ENCODE data around the gene FCHO1.

FCHO1 gene

DNA sequence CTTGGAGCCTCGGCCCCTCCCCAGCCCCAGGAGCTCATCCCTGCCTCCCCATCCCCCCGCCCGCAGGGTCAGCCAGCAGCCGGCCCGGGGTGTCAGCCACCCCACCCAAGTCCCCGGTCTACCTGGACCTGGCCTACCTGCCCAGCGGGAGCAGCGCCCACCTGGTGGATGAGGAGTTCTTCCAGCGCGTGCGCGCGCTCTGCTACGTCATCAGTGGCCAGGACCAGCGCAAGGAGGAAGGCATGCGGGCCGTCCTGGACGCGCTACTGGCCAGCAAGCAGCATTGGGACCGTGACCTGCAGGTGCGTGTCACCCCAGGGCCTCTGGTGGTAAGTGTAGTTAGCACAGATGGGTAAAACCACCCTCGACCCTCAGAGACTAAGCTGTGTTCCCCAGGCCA lies 18.1 kb upstream of the FCHO1 start:
- no peak for DNase-seq (ENCODE audit: low spot score)

DNA sequence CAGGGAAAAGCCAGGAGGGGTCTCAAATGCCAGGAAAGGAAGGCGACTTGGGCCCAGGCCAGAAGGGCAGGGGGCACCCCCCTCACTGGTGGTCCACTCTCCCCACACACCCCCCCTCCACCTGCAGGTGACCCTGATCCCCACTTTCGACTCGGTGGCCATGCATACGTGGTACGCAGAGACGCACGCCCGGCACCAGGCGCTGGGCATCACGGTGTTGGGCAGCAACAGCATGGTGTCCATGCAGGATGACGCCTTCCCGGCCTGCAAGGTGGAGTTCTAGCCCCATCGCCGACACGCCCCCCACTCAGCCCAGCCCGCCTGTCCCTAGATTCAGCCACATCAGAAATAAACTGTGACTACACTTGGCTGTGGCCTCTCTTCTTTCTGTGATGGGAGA lies 17.1 kb upstream of the FCHO1 start:
- DNase-seq (ENCODE audit: low spot score) = no peak

DNA sequence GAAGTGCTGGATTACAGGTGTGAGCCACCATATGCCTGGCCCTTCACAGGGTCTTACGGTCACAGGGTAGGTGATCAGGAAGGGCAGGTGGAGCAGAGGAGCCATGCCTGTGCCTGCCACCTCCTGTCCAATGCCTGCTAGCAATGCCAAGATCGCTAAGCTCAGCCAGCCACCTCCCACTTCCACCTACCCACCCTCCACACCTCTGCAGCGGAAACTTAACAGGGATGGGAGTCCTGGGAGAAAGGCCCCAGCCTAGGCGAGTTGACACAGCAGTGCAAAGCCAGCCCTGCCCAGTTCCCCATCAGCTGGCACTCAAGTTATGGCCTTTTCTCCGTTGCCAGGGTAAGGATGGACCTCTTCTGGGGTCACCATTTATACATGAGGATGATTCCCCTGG lies 15.9 kb upstream of the FCHO1 start:
- no peak for DNase-seq (ENCODE audit: low spot score)

DNA sequence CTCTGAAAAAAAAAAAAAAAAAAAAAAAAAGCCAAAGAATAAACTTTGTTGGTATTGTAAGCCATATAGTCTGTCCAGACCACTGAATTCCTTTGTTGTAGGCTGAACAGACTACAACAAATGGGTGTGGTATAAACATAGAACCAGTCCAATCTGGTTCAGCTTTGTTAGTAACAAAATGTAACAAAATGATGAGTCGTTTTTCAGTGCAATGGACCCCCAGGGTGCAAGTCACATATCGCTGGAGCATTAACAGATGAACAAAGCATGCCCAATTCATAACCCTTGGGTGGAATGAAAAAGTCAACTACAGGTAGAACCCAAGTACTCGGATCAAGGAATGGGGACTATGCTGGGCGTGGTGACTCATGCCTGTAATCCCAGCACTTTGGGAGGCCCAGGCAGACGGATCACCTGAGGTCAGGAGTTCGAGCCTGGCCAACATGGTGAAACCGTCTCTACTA lies 13.6 kb upstream of the FCHO1 start:
- peak; percentile 38 for DNase-seq (ENCODE audit: low spot score)

DNA sequence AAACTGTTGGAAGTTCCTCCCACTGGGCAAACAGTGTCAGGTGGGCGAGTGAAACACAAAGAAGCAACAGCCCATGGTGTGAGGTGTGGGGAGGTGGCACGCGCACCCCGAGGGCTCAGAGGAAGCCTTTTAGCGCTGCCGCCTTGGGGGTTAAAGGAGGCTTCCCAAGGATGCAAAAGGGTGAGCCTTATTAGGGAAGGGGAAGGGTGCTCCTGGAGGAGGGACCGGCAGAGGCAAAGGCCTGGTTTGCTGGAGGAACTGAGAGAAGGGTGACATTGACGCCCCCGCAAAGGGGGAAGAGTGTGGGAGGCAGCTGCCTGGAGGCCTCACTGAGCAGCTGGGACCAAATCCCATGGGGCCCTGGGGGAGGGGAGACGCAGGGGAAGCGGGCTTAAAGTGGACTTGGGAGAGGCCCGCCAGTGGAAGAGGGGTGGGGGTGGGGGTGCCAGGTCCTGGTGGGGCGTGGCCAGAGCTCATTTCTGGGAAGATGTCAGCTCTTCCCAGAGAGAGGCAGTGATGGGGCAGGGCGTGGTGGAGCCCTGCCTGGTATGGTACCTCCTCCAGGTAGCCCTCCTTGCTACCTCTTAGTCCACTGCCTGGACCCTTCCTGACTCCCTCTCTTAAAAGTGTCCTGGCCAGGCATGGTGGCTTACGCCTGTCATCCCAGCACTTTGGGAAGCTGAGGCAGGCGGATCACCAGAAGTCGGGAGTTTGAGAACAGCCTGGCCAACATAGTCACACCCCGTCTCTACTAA lies 12.0 kb upstream of the FCHO1 start:
- DNase-seq (ENCODE audit: low spot score) = no peak

DNA sequence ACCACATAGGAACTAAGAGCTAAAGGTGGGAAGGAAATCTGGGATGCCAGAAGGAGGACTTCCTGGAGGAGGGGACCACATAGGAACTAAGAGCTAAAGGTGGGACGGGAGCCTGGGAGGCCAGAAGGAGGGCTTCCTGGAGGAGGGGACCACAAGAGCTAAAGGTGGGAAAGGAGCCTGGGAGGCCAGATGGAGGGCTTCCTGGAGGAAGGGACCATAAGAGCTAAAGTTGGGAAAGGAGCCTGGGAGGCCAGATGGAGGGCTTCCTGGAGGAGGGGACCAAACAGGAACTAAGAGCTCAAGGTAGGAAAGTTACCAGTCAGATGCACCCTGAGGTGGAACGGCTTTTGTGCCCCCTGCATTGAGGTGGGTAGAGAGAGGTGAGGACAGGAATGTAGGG lies 9.8 kb upstream of the FCHO1 start:
- no peak for DNase-seq (ENCODE audit: low spot score)

DNA sequence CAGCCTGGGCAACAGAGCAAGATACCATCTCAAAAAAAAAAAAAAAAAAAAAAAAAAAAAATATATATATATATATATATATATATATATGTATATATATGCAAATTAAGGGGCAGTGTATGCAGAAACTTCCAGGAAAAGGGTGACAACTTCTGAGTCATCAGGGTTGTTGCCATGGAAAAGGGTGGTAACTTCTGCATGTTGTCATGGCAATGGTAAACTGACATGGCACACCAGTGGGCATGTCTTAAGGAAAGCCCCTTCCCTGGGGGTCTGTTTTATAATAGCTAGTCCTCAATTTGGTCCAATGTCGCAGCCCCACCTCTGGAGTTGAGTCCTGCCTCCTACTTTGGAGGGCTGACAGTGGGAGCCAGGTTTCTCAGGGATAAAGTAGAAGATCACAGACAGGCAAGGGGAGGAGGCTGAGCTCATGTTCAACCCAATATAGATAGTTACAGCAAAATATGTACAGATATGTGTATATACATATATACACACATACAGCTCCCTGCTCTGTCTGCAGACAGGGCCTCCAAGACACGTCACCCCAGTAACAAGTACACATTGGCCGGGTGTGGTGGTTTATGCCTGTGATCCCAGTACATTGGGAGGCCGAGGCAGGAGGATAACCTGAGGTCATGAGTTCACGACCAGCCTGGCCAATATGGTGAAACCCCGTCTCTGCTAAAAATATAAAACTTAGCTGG lies 7.2 kb upstream of the FCHO1 start:
- no peak for DNase-seq (ENCODE audit: low spot score)

DNA sequence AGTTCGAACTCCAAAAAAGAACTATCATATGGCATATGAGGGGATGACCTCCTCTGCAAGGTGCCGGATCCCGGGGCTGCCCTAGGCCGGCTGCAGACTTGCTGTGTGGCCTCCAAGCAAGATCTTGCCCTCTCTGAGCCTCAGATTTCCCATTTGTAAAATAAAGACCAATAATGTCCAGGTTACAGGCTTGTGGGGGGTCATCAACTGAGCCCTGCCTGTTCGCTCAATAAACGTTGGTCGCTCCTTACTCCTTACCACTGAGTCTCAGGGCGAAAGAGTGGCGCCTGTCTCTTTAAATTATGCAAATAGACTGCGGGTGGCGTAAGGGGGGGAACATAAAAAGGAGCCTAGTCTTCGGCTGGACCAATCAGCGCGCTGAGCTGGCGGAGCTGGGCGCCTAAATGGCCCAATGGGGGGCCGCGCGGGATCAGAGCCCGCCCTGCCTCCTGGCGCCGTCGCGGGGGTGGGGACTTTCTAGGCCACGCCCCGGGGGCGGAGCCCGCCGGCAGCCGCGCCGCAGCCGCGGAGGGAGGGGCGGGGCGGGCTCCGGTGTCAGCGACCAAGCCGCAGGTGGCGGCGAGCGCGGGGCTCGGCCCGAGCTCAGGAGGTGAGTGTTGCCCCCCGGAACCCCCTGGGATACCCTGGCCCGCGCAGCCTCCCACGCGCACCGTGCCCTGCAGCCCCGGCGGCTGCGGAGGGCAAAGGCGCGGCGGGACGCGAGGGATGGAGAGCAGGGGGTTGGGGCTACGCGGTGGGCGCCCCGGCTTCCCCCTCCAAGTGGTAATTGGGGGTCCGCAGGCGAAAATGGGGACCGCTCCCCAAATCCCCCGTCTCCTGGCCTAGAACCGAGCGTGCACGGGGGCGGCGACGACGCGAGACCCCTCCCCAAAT lies 3.8 kb upstream of the FCHO1 start:
- peak; percentile 99 for DNase-seq (ENCODE audit: low spot score)

DNA sequence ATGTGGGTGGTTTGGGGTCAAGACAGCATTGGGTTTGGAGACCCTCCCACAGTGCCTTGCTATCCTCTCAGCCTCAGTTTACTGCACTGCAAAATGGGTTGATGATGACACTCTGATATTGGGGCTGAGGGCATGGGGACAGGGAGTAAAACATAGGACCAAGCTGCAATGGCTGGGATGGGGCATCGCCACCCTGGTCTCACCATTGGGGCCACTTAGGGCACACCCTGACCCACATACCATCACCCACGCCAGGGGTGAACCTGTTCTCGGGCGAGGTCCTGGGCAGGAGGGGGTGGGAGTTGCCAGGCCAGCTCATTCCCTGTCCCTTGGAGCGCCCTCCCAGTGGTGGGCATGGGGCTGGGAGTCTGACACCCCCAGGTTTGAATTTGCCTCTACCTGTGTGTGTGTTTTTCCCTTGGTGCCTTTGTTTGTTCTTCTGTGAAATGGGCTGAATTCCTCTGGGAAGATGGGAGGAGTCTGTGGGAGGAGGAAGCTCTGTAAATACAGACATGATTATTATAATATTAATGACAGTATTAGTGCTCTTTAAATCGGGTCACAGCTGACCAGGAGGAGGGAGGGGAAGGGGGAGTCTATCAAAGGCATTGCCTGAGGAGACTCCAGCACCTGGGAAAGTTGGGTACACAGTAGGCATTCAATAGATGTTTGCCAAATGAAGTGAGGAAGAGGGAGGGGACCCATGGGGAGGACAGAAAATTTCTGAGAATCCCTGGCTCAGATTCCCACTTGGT lies 2.2 kb upstream of the FCHO1 start:
- no peak for DNase-seq (ENCODE audit: low spot score)

DNA sequence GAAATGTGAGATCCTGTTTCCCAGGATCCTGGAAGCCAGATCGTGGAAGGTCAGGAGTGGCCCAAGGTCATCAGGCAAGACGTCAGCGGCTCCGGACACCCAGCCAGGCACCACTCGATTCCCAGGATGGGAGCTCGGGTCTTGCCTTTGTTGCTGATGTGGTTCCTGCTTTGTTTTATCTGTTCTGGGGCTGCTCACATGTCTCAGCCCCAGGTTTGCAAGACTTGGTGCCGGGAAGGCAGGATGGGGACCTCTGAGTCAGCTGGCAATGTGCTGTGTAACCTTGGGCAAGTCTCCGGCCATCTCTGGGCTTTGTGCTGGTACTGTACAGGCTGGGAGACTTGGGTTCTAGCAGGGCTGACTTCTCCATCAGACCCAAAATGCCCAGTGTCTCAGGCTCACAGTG lies 1.4 kb upstream of the FCHO1 start:
- no peak for DNase-seq (ENCODE audit: low spot score)

DNA sequence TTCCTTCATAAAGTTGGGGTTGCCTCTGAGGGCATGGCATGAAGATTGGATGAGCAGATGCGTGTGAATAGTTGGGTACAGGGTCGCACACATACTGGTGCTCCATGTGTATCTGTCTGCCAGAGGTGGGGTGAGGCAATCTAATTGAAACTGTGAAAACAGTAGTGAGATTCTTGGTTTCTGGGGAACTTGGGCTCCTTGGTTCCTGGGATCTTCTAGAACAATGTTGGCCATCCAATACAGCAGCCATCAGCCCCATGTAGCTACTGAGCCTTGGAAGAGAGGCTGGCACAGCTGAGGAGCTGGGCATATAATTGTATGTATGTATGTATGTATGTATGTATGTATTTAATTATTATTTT lies 616 bp downstream of the FCHO1 start:
- no peak for DNase-seq (ENCODE audit: low spot score)

DNA sequence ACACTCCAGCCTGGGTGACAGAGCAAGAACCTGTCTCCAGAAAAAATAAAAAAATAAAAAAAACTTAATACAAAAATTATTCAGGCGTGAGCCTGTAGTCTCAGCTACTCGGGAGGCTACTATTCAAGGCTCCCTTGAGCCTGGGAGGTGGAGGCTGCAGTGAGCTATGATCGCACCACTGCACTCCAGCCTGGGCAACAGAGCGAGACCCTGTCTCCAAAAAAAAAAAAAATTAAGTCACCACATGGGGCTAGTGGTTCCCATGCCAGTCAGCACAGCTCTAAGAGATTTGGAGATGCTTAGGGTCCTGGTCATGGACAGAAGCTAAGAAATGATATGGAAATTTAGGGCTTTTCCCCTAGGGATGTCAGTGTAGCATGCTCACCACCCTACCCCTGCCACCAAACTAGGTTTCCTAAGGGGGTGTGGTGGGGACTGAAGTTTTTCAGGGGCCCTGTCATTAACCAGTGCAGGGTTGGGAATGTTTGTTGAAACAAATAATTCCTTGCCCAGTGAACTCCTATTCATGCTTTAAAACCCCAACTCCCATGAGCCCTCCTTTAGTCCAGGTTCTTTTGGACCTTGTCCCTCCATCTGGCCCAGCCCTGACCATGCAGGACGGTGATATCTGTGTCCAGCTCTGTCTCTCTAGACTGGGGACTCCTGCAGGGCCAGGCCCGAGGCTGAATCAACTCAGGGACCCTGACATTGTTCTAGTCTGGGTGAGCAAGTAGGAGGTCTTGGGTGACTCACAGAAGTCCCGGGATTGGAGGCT lies 1.8 kb downstream of the FCHO1 start:
- DNase-seq (ENCODE audit: low spot score) = no peak

DNA sequence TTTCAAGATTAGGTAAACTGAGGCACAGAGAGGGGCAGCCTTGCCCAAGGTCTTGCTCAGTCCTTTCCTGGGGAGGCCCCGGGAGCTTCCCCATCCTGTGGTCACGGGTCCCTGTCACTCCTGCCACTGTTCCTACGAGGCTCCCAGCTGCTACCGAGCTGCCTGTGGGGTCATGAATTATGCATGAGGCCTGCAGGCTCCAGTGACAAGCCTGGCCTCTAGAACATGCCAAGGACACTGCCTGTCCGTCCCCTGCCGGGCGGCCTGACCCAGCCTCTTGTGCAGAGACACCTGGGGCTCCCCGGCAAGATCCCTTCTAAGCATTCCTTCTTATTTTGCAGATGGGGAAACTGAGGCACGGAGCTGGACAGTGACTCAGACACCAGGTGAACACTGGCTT lies 2.7 kb downstream of the FCHO1 start:
- DNase-seq (ENCODE audit: low spot score) = no peak

DNA sequence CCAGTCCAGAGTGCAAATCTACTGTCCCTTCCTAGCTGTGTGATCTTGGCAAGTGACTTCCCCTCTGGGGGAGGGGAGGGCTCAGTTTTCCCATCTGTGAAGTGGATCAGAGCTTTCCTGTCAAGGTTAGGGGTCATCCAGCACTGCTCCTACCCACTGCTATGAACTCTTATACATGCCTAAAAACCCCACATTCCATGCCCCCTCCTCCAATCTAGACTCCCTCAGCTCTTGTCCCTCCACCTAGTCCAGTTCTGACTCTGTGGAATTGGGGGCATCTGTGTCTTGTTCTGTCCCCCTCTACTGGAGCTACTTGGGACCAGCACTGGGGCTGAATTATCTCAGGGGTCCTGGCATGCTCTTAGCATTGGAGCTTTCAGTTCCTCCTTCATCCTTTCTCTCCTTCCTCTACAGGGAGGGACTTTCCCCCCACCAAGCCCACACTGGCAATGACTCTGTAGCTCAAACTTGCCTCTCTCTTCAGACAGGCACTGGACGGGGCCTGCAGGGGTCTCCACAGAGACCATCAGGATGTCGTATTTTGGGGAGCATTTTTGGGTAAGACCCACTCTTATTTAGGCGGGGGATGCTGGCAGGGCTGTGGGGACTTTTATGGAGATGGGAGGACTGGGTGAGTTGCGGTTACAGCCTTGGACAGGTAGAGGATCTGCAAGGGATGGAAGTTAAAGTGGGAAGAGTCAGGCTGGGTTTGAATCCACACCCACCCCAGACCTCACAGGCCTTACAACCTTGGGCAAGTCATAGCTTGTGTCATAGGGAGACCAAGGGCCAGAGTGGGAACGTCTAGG lies 3.6 kb downstream of the FCHO1 start:
- DNase-seq (ENCODE audit: low spot score) = no peak

DNA sequence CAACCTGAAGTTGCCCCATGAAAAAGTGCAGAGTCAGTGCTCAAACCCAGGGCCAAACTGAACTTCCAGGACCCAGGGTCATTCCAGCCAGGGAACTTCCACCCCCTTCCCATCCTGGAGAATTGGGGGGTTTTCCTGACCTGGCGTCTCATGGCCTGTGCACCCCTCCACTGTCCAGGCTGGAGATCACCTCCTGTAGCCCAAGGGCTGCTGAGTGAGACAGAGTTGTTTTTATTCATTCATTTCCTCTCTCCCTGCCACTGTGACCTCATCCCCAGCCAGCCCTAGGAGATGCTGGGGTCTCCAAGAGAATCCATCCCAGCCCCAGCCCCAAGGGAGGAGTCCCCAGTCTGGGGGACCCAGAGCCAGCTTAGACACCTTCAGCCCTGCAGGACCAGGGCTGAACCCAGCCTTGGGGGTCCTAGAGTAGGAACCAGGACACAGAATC lies 4.2 kb downstream of the FCHO1 start:
- DNase-seq (ENCODE audit: low spot score) = no peak

DNA sequence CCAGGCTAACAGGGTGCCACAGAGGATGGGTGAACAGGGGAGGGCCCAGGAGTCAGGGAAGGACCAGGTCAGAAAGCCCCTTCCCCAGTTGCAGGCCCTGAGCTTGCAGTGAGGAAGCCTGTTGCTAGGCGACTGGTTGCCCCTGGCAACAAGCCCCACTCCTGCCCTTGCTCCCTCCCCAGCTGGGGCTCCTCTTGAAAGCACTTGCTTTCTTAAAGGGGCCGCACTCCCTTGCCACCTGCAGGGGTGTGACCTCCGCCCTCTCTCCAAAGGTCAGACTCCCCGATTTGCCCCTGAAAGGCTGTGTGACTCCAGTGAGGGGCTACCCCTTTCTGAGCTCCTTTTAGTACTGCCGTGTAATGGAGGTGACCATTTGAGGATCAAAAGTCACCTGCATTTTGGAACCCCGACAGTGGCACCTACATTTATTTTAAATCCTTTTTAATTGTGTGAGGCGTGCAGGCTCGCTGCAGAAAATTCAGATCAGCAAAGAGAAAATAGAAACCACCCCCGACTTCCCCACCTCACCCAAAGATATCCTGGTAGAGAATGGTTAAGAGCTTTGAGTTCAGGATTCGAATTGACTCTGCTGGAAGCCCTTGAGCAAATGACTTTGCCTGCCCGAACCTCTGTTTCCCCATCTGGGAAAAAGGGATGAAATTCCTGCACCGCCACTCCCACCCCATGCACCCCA lies 4.8 kb downstream of the FCHO1 start:
- DNase-seq (ENCODE audit: low spot score) = no peak

DNA sequence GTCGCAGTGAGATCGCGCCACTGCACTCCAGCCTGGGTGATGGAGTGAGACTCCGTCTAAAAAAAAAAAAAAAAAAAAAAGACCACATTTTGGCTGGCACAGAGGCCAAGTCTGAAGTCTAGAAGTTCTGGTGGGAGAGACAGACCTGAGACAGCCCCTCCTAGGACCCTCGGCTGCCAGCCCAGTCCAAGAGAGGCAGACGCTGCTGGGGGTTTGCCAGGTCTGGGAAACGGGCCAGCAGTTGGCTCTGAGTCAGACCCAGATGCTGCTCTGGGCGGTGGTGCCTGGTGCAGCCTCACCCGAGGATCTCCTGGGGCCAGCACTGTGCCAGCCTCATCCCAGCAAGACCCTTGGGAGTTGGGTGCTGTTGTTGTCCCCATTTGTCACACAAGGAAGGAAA lies 5.8 kb downstream of the FCHO1 start:
- peak; percentile 73 for DNase-seq (ENCODE audit: low spot score)

DNA sequence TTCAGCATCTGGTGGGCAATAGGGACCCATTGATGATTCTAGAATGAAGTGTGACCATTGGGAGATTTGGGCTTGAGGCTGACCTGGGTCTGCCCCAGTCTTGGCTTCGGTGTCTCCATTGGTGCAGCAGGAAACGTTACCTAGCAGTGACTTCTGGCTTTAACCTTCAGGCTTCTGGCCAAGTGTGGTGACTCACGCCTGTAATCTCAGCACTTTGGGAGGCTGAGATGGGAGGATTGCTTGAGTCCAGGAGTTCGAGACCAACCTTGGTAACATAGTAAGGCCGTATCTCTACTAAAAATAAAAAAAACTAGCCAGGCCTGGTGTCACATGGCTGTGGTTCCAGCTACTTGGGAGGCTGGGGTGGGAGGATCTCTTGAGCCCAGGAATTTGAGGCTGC lies 7.2 kb downstream of the FCHO1 start:
- no peak for DNase-seq (ENCODE audit: low spot score)

DNA sequence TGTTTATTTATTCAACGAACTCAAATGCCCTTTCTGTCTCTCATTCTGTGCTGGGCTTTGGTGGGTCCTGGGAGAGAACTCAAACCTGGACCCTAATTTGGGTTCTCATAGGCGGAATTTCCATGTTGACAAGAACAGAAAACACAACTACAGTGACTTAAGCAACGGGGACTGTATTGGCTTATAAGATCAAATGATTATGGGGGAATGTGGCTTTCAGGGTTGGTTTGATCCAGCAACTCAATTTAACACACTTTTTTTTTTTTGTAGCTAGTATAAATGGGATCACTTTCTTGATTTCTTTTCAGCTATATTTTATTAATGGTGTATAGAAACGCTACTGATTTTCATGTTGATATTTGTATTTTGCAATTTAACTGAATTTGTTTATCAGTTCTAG lies 9.9 kb downstream of the FCHO1 start:
- DNase-seq (ENCODE audit: low spot score) = no peak
